Gastroesophageal sphincter (tissue), 4 donors: Measurements from ENCODE around the gene BCL2L2. TPM values are rescaled to one million over a fixed set of nuclear protein-coding genes. Genes with fewer than 3 reads are reported as not detected.

ENCODE experiments used
- ATAC-seq: fragments of 150-250 bp; one replicate; pipeline ENCODE4 v1.9.1; 2016; ENCODE audit warnings: mild to moderate bottlenecking, moderate library complexity
- H3K27ac ChIP-seq, 4 donors: fragments of 200-600 bp; sonication (generic) in 3 of 4; 1 replicate in 3 of 4; 2 replicates in 1 of 4; pipeline ENCODE4 v1.5.1; 2016 to 2019
- H3K27me3 ChIP-seq: fragments of 200-600 bp; sonication (generic); one replicate; pipeline ENCODE4 v1.5.1; 2019
- H3K36me3 ChIP-seq, 2 donors: fragments of 200-600 bp; sonication (generic); one replicate each; pipeline ENCODE4 v1.5.1; 2019; ENCODE audit warnings: control low read depth in 1 of 2
- H3K4me1 ChIP-seq, 3 donors: fragments of 200-600 bp; sonication (generic); 1 replicate in 2 of 3; 2 replicates in 1 of 3; pipeline ENCODE4 v1.5.1; 2016 to 2019; ENCODE audit warnings: control low read depth in 2 of 3
- H3K4me3 ChIP-seq, 2 donors: fragments of 200-600 bp; sonication (generic); one replicate each; pipeline ENCODE4 v1.5.1; 2019; ENCODE audit warnings: mild to moderate bottlenecking in 1 of 2, moderate library complexity in 1 of 2
- H3K9me3 ChIP-seq, 3 donors: fragments of 200-600 bp; sonication (generic); one replicate each; pipeline ENCODE4 v1.5.1; 2017 to 2019; ENCODE audit warnings: control low read depth in 2 of 3
- CTCF ChIP-seq, 4 experiments: fragments of 200-600 bp in 2 of 4; fragments of 450-650 bp in 2 of 4; sonication (generic) in 1 of 4; IDR thresholded peaks; one replicate each; pipeline ENCODE4 v1.5.1; 2017 to 2019; ENCODE audit warnings: antibody characterized with exemption in 4 of 4, mild to moderate bottlenecking in 2 of 4, moderate library complexity in 2 of 4
- EP300 ChIP-seq: sonication (generic); formaldehyde crosslinking; IDR thresholded peaks from one replicate; pipeline ENCODE4 v1.6.1; 2017; ENCODE audit warnings: antibody characterized with exemption, mild to moderate bottlenecking
- POLR2A ChIP-seq, 2 donors: fragments of 450-650 bp; IDR thresholded peaks; one replicate each; pipeline ENCODE4 v1.6.1; 2017; ENCODE audit warnings: antibody characterized with exemption in 2 of 2, mild to moderate bottlenecking in 2 of 2, moderate library complexity in 1 of 2
- POLR2AphosphoS5 ChIP-seq: sonication (generic); formaldehyde crosslinking; IDR thresholded peaks from one replicate; pipeline ENCODE4 v1.6.1; 2017; ENCODE audit warnings: antibody characterized with exemption
- WGBS, 2 donors: methylation state at CpG; one replicate each; pipeline ENCODE4 v1.1.5; 2018; ENCODE audit warnings: low coverage in 1 of 2; 5-methylcytosine and 5-hydroxymethylcytosine counted together
- small RNA-seq, 4 donors: library from RNA; depleted of rRNA; stranded (forward); fragments of <200 nt; gene quantifications; one replicate each; pipeline ENCODE3, GENCODE V24; 2016
- total RNA-seq, 4 donors: library from RNA; depleted of rRNA; stranded (reverse); fragments of >200 nt; gene quantifications; one replicate each; pipeline ENCODE4 v1.1.0, GENCODE V29; 2016

The BCL2L2 gene
- total RNA-seq, 4 donors from 2014 or later = 99.1 to 157 (median 117) TPM

DNA sequence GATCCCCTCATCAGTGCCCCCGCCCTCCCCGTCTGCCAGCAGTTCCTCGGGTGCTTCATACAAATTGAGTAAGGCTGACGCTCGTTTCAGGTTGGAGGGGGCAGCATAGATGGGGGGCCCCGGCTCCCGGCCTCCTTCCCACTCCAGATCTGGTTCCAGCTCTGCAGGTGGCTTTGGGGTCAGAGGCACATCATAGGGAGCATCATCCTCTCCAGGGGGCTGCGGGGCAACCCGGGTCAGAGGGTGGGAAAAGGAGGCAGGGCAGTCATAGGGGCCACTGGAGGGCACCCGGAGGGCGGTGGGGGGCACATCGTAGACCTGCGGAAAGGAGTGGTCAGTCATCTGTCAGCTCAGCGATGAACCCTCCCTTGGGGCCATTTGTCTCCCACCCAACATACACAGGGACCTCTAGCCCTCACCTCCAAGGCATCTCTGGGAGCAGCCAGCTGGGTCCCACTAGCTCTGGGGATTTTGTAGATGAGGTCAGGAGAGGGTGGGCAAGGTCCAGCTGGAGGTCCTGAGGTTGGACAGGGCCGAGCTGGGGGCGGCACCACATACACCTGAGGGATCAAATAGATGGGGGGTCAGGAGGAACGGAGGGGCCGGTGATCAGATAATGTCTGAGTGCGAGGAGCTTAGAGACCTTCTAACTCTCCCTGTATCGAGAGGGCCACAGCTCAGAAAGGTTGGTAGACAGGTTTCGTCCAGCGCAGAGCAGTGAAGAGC lies 53.3 kb downstream of the BCL2L2 start:
- WGBS, 2 donors = 78% methylated on average over 6 of the region's 22 CpGs; no CpG with 5 or more reads in 1 of the 2 donors
- H3K27ac ChIP-seq = peak overlapping the region in 3 of 4 donors; percentile 60 to 63 (median 63)
- no peak for ATAC-seq
- H3K4me3 ChIP-seq = no peak overlapping the region
- H3K9me3 ChIP-seq = no peaks in the 10 kb centered on the region
- H3K36me3 ChIP-seq = peaks cover 0 to 45% of the 10 kb centered on the region in 2 donors
- no peaks in the 10 kb centered on the region for H3K27me3 ChIP-seq
- no peak for TF ChIP-seq POLR2AphosphoS5
- TF ChIP-seq CTCF (IDR thresholded peaks at IDR 0.05) = no peak
- peaks cover 0 to 66% (median 11%) of the 10 kb centered on the region in 3 donors for H3K4me1 ChIP-seq

GRCh38 chr14:23360496-23360895 lies 53.9 kb downstream of the BCL2L2 start:
- H3K27ac ChIP-seq = peak overlapping the region in 3 of 4 donors; percentile 60 to 63 (median 63)
- no peaks in the 10 kb centered on the region for H3K9me3 ChIP-seq
- TF ChIP-seq POLR2AphosphoS5 (no peak), POLR2A (IDR thresholded peaks at IDR 0.05) (no peak), EP300 (no peak)
- peaks cover 0 to 71% (median 14%) of the 10 kb centered on the region in 3 donors for H3K4me1 ChIP-seq
- WGBS, 2 donors = 65% methylated on average over 6 of the region's 11 CpGs; no CpG with 5 or more reads in 1 of the 2 donors
- H3K36me3 ChIP-seq = peaks cover 0 to 45% of the 10 kb centered on the region in 2 donors
- ATAC-seq = no peak
- peaks cover 5% of the 10 kb centered on the region for H3K27me3 ChIP-seq
- H3K4me3 ChIP-seq = no peak overlapping the region

DNA sequence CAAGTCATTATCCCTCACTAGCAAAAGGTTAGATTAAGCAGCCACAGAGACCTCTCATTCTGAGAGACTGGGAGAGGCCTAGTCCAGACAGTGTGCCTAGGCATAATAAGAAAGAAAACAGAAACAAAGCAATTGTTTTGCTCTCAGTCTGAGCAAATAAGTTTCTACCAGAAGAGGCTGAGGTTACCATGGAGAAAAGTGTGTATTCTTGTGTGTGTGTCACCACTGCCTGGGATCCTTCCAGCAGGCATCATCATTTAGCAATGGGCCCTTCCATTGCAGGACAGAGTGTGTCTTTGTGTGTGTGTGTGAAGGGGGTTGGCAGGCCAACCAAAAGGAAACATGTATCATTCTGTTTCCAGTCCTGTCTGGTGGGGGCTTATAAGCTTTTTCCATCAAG lies 54.7 kb downstream of the BCL2L2 start:
- peak overlapping the region in 3 of 4 donors; percentile 60 to 63 (median 63) for H3K27ac ChIP-seq
- TF ChIP-seq POLR2AphosphoS5 = peak; percentile 65
- TF ChIP-seq POLR2A (IDR thresholded peaks at IDR 0.05) = peak in 1 of 2 donors; percentile 1
- TF ChIP-seq CTCF (IDR thresholded peaks at IDR 0.05) = no peak
- TF ChIP-seq EP300 = no peak

More for the DNA sequence above, 54.7 kb downstream of the BCL2L2 start:
- Histone ChIP-seq H3K4me3 (no peak overlapping the region), H3K27me3 (peaks cover 5% of the 10 kb centered on the region), H3K9me3 (no peaks in the 10 kb centered on the region), H3K4me1 (peaks cover 0 to 79% (median 16%) of the 10 kb centered on the region in 3 donors), H3K36me3 (peaks cover 0 to 40% of the 10 kb centered on the region in 2 donors)
- ATAC-seq = peak; percentile 26

Small RNAs within 50 kb of the gene (small RNA-seq; reads per million reads assigned to genes)
- gene RNU6-1046P = 0 reads per million in 4 donors

Other genes starting within 250 kb of the BCL2L2 start
- gene CDH24, start 249.3 kb upstream of the BCL2L2 start, total RNA-seq = 1 to 10 TPM; 1.5 to 3.6 (median 2.6) TPM
- gene ACIN1, start 211.7 kb upstream of the BCL2L2 start, total RNA-seq = 100 to 1,000 TPM in 1 of 4 donors, 10 to 100 TPM in 3; 55.7 to 121 (median 91.8) TPM
- gene C14orf119, start 211.3 kb upstream of the BCL2L2 start, total RNA-seq = 10 to 100 TPM; 31.3 to 38.2 (median 33.4) TPM
- under 1 TPM in 2 of 4 donors, not detected in 2; 0.13 to 0.31 TPM for gene CIROP, start 201.8 kb upstream of the BCL2L2 start, total RNA-seq
- not detected for gene CEBPE, start 187.6 kb upstream of the BCL2L2 start, total RNA-seq
- 10 to 100 TPM; 21.6 to 56.7 (median 32.2) TPM for gene SLC7A8, start 123.2 kb upstream of the BCL2L2 start, total RNA-seq
- gene RNF212B, start 68.9 kb upstream of the BCL2L2 start, total RNA-seq = not detected
- gene HOMEZ, start 20.7 kb upstream of the BCL2L2 start, total RNA-seq = 10 to 100 TPM in 2 of 4 donors, 1 to 10 TPM in 2; 7.5 to 11.3 (median 9.4) TPM
- 10 to 100 TPM in 1 of 4 donors, 1 to 10 TPM in 3; 4.4 to 14.0 (median 7.2) TPM for gene PPP1R3E, start 4.0 kb upstream of the BCL2L2 start, total RNA-seq
- gene PABPN1, start 14.6 kb downstream of the BCL2L2 start, total RNA-seq = 10 to 100 TPM; 56.3 to 59.8 (median 57.5) TPM
- 10 to 100 TPM; 22.7 to 36.4 (median 30.4) TPM for gene SLC22A17, start 46.1 kb downstream of the BCL2L2 start, total RNA-seq
- 10 to 100 TPM; 10.6 to 22.6 (median 14.6) TPM for gene EFS, start 58.3 kb downstream of the BCL2L2 start, total RNA-seq
- not detected for gene IL25, start 66.0 kb downstream of the BCL2L2 start, total RNA-seq
- gene CMTM5, start 70.2 kb downstream of the BCL2L2 start, total RNA-seq = 1 to 10 TPM in 2 of 4 donors, under 1 TPM in 1, not detected in 1; 0.81 to 2.3 (median 1.2) TPM
- not detected for gene MYH6, start 101.4 kb downstream of the BCL2L2 start, total RNA-seq
- not detected for gene MYH7, start 128.8 kb downstream of the BCL2L2 start, total RNA-seq
- 10 to 100 TPM; 22.0 to 47.1 (median 38.1) TPM for gene NGDN, start 162.9 kb downstream of the BCL2L2 start, total RNA-seq
- 1 to 10 TPM in 2 of 4 donors, under 1 TPM in 2; 0.13 to 2.5 (median 1.2) TPM for gene ZFHX2, start 244.9 kb downstream of the BCL2L2 start, total RNA-seq
- gene THTPA, start 249.4 kb downstream of the BCL2L2 start, total RNA-seq = 10 to 100 TPM; 17.7 to 28.8 (median 21.3) TPM